RWPE2 (cell line): ENCODE measurements around the gene TEP1.
A peak's percentile ranks its signal among the peaks of the same experiment; 100 is the strongest.
"Not testable (repeated sequence)": the region's sequence is repeated elsewhere in the genome, so short reads cannot be mapped to it uniquely, and the experiment has no call there.

Experiments
- ATAC-seq: fragments of 200-7000 bp; cut with Tn5 transposase; 3 replicates; pipeline ENCODE4 v1.9.1; 2021; ENCODE audit warnings: low read depth
- DNase-seq: peaks from one replicate; pipeline ENCODE4 v3.0.0-alpha.2; 2020; ENCODE audit warnings: low spot score
- H3K27ac ChIP-seq: fragments of 450-650 bp; 2 replicates; pipeline ENCODE4 v1.5.1; 2017; ENCODE audit warnings: mild to moderate bottlenecking; ENCODE audit not compliant: poor library complexity, severe bottlenecking
- H3K27me3 ChIP-seq: fragments of 250-450 bp; sonication (Bioruptor Pico); 2 replicates; pipeline ENCODE4 v1.5.1; 2021; ENCODE audit warnings: mild to moderate bottlenecking, moderate library complexity; ENCODE audit not compliant: insufficient read depth, poor library complexity, severe bottlenecking
- H3K36me3 ChIP-seq: fragments of 250-450 bp; sonication (Bioruptor Pico); 2 replicates; pipeline ENCODE4 v1.5.1; 2020; ENCODE audit warnings: low read depth, mild to moderate bottlenecking, moderate library complexity
- H3K4me1 ChIP-seq: fragments of 250-450 bp; sonication (Bioruptor Pico); 2 replicates; pipeline ENCODE4 v1.5.1; 2021; ENCODE audit warnings: mild to moderate bottlenecking, moderate library complexity; ENCODE audit not compliant: insufficient read depth, poor library complexity, severe bottlenecking
- H3K4me3 ChIP-seq: fragments of 250-450 bp; sonication (Bioruptor Pico); 2 replicates; pipeline ENCODE4 v1.5.1; 2021; ENCODE audit warnings: mild to moderate bottlenecking, moderate library complexity; ENCODE audit not compliant: severe bottlenecking
- H3K9me3 ChIP-seq: fragments of 250-450 bp; sonication (Bioruptor Pico); 2 replicates; pipeline ENCODE4 v1.5.1; 2021; ENCODE audit warnings: mild to moderate bottlenecking, moderate library complexity; ENCODE audit not compliant: severe bottlenecking
- TF ChIP-seq, protein P1 (sequence below): fragments of 450-650 bp; IDR thresholded peaks from one replicate; pipeline ENCODE4 v1.5.1; 2017; ENCODE audit warnings: mild to moderate bottlenecking, moderate library complexity; ENCODE audit not compliant: poor library complexity, severe bottlenecking

Gene TEP1

GRCh38 chr14:20345366-20345765 is 67.9 kb downstream of the TEP1 start:
- Histone ChIP-seq H3K27me3 (no peaks in the 10 kb centered on the region), H3K4me1 (peaks cover 6% of the 10 kb centered on the region), H3K36me3 (peaks cover 61% of the 10 kb centered on the region), H3K27ac (no peak overlapping the region), H3K9me3 (no peaks in the 10 kb centered on the region), H3K4me3 (no peak overlapping the region)
- TF ChIP-seq, protein P1, sequence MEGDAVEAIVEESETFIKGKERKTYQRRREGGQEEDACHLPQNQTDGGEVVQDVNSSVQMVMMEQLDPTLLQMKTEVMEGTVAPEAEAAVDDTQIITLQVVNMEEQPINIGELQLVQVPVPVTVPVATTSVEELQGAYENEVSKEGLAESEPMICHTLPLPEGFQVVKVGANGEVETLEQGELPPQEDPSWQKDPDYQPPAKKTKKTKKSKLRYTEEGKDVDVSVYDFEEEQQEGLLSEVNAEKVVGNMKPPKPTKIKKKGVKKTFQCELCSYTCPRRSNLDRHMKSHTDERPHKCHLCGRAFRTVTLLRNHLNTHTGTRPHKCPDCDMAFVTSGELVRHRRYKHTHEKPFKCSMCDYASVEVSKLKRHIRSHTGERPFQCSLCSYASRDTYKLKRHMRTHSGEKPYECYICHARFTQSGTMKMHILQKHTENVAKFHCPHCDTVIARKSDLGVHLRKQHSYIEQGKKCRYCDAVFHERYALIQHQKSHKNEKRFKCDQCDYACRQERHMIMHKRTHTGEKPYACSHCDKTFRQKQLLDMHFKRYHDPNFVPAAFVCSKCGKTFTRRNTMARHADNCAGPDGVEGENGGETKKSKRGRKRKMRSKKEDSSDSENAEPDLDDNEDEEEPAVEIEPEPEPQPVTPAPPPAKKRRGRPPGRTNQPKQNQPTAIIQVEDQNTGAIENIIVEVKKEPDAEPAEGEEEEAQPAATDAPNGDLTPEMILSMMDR, result no peak
- ATAC-seq (no peak), DNase-seq (no peak)

- Histone ChIP-seq H3K27ac (peak overlapping the region; percentile 94), H3K27me3 (no peaks in the 10 kb centered on the region), H3K4me3 (peak overlapping the region; percentile 76), H3K36me3 (peaks cover 46% of the 10 kb centered on the region), H3K9me3 (no peaks in the 10 kb centered on the region), H3K4me1 (peaks cover 6% of the 10 kb centered on the region)
- no peak for ATAC-seq
- DNase-seq, result no peak
- TF ChIP-seq, protein P1, result no peak
Observed at GRCh38 chr14:20343862-20344220, 69.5 kb downstream of the TEP1 start.

GRCh38 chr14:20343092-20343861 is 70.0 kb downstream of the TEP1 start, which contains the start of gene PARP2:
TSS of gene PARP2 (plus strand) at chr14:20343635. CDS start at chr14:20343642, 7 bp downstream.
- Histone ChIP-seq H3K9me3 (no peaks in the 10 kb centered on the region), H3K36me3 (peaks cover 40% of the 10 kb centered on the region), H3K27ac (peak within 1 kb of the TSS; percentile 94), H3K4me1 (peaks cover 6% of the 10 kb centered on the region), H3K27me3 (no peaks in the 10 kb centered on the region), H3K4me3 (peak within 1 kb of the TSS; percentile 76)
- peak; percentile 99 for ATAC-seq
- DNase-seq, result peak; percentile 100
- TF ChIP-seq, protein P1, result no peak

GRCh38 chr14:20341646-20342045 is 71.7 kb downstream of the TEP1 start:
- Histone ChIP-seq H3K36me3 (peaks cover 27% of the 10 kb centered on the region), H3K9me3 (no peaks in the 10 kb centered on the region), H3K4me1 (peaks cover 6% of the 10 kb centered on the region), H3K4me3 (peak overlapping the region; percentile 76), H3K27me3 (no peaks in the 10 kb centered on the region), H3K27ac (peak overlapping the region; percentile 94)
- TF ChIP-seq, protein P1, result no peak
- ATAC-seq (no peak), DNase-seq (no peak)

GRCh38 chr14:20341032-20341431 is 72.3 kb downstream of the TEP1 start:
- peaks cover 20% of the 10 kb centered on the region for H3K36me3 ChIP-seq
- not testable (repeated sequence) for H3K4me1 ChIP-seq, DNase-seq, H3K4me3 ChIP-seq, ATAC-seq, H3K27ac ChIP-seq, H3K27me3 ChIP-seq, H3K9me3 ChIP-seq
